Loucy (cell line): ENCODE data around the gene DCUN1D3.

Experiments
- H2AFZ ChIP-seq: fragments of 200-600 bp; sonication (generic); 2 replicates; pipeline ENCODE4 v1.6.0; 2016; ENCODE audit warnings: antibody characterized with exemption, mild to moderate bottlenecking, low read length, moderate library complexity
- H3F3A ChIP-seq: fragments of 200-600 bp; 2 replicates; pipeline ENCODE4 v1.6.0; 2016; ENCODE audit warnings: antibody characterized with exemption, low read depth, mild to moderate bottlenecking
- H3K27me3 ChIP-seq: fragments of 200-600 bp; sonication (generic); 2 replicates; pipeline ENCODE4 v1.6.1; 2014; ENCODE audit warnings: low read length, mild to moderate bottlenecking; ENCODE audit not compliant: insufficient read depth, poor library complexity, severe bottlenecking
- H3K36me3 ChIP-seq: fragments of 200-600 bp; sonication (generic); 2 replicates; pipeline ENCODE4 v1.6.1; 2016; ENCODE audit warnings: low read length; ENCODE audit not compliant: insufficient read depth
- H3K4me1 ChIP-seq: fragments of 200-600 bp; sonication (generic); 2 replicates; pipeline ENCODE4 v1.5.1; 2014; ENCODE audit warnings: low read length, mild to moderate bottlenecking; ENCODE audit not compliant: insufficient read depth, poor library complexity, severe bottlenecking
- H3K4me2 ChIP-seq: fragments of 200-600 bp; sonication (generic); 2 replicates; pipeline ENCODE4 v1.6.0; 2014; ENCODE audit warnings: antibody characterized with exemption, low read length, low read depth, mild to moderate bottlenecking; ENCODE audit not compliant: poor library complexity, severe bottlenecking
- H3K4me3 ChIP-seq: fragments of 200-600 bp; sonication (generic); 2 replicates; pipeline ENCODE4 v1.5.1; 2014; ENCODE audit warnings: low read length, mild to moderate bottlenecking, mixed read lengths; ENCODE audit not compliant: poor library complexity, severe bottlenecking
- H3K79me2 ChIP-seq: fragments of 200-600 bp; sonication (generic); 2 replicates; pipeline ENCODE4 v1.6.1; 2014; ENCODE audit warnings: low read length; ENCODE audit not compliant: insufficient read depth
- H3K9ac ChIP-seq: fragments of 200-600 bp; sonication (generic); 2 replicates; pipeline ENCODE4 v1.6.0; 2014; ENCODE audit warnings: mild to moderate bottlenecking, low read depth, low read length, moderate library complexity; ENCODE audit not compliant: poor library complexity, severe bottlenecking
- H3K9me2 ChIP-seq: fragments of 200-600 bp; sonication (generic); replicated peaks from 2 replicates; pipeline ENCODE4 v1.6.1; 2016; ENCODE audit warnings: low read depth, low read length, mixed read lengths
- H3K9me3 ChIP-seq: fragments of 200-600 bp; sonication (generic); 2 replicates; pipeline ENCODE4 v1.6.1; 2014; ENCODE audit warnings: mild to moderate bottlenecking, antibody characterized with exemption, low read length, low read depth; ENCODE audit not compliant: insufficient read depth
- H4K20me1 ChIP-seq: fragments of 200-600 bp; sonication (generic); 2 replicates; pipeline ENCODE4 v1.6.0; 2014; ENCODE audit warnings: antibody characterized with exemption, low read length, mild to moderate bottlenecking; ENCODE audit not compliant: insufficient read depth, poor library complexity, severe bottlenecking
- EZH2phosphoT487 ChIP-seq: fragments of 200-600 bp; IDR thresholded peaks from 2 replicates; pipeline ENCODE4 v1.6.1; 2018; ENCODE audit warnings: antibody characterized with exemption, mild to moderate bottlenecking, moderate library complexity, borderline replicate concordance
- TF ChIP-seq, protein P1 (sequence below): fragments of 200-600 bp; sonication (generic); conservative IDR thresholded peaks from 2 replicates; pipeline ENCODE4 v1.5.1; 2014; ENCODE audit warnings: mild to moderate bottlenecking, antibody characterized with exemption, low read length

Gene DCUN1D3

DNA sequence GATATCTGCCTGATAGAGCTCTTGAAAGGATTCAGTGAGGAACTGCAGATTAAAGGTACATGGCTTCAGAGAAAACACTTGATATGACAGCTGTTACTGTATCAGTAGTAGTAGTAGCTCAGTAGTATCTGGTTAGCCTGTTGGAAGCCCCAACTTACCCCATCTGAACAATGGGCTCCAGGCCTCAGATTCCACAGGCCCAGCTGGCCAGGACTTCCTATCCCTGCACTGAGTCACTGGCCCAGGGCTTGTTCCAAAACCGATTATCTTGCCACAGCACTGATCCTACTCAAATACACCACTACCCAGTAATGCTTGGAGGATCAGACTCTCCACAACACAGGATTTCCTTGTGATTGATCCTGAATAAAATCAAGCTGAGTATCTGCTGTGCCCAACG lies 32.6 kb downstream of the DCUN1D3 start:
- Histone ChIP-seq H3K27me3 (no peaks in the 10 kb centered on the region), H3K9me2 (no peaks in the 10 kb centered on the region), H3K9ac (no peak overlapping the region), H3K4me1 (peaks cover 51% of the 10 kb centered on the region), H3K4me3 (no peak overlapping the region), H3K79me2 (peaks cover 79% of the 10 kb centered on the region), H3K36me3 (no peaks in the 10 kb centered on the region), H2AFZ (no peak overlapping the region), H4K20me1 (no peaks in the 10 kb centered on the region), H3K4me2 (no peak overlapping the region), H3K9me3 (no peaks in the 10 kb centered on the region), H3F3A (no peaks in the 10 kb centered on the region)
- TF ChIP-seq, protein P1, sequence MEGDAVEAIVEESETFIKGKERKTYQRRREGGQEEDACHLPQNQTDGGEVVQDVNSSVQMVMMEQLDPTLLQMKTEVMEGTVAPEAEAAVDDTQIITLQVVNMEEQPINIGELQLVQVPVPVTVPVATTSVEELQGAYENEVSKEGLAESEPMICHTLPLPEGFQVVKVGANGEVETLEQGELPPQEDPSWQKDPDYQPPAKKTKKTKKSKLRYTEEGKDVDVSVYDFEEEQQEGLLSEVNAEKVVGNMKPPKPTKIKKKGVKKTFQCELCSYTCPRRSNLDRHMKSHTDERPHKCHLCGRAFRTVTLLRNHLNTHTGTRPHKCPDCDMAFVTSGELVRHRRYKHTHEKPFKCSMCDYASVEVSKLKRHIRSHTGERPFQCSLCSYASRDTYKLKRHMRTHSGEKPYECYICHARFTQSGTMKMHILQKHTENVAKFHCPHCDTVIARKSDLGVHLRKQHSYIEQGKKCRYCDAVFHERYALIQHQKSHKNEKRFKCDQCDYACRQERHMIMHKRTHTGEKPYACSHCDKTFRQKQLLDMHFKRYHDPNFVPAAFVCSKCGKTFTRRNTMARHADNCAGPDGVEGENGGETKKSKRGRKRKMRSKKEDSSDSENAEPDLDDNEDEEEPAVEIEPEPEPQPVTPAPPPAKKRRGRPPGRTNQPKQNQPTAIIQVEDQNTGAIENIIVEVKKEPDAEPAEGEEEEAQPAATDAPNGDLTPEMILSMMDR: no peak
- no peak for TF ChIP-seq EZH2phosphoT487

- no peaks in the 10 kb centered on the region for H3K9me2 ChIP-seq
- no peaks in the 10 kb centered on the region for H3F3A ChIP-seq
- no peak overlapping the region for H3K4me3 ChIP-seq
- H3K4me1 ChIP-seq: peaks cover 43% of the 10 kb centered on the region
- no peak overlapping the region for H3K4me2 ChIP-seq
- H3K79me2 ChIP-seq: peaks cover 78% of the 10 kb centered on the region
- TF ChIP-seq, protein P1: no peak
- no peak for TF ChIP-seq EZH2phosphoT487
- H4K20me1 ChIP-seq: no peaks in the 10 kb centered on the region
- no peaks in the 10 kb centered on the region for H3K9me3 ChIP-seq
- H3K9ac ChIP-seq: no peak overlapping the region
- H2AFZ ChIP-seq: no peak overlapping the region
- peaks cover 6% of the 10 kb centered on the region; the same call in 1 of the 2 replicates for H3K36me3 ChIP-seq
- no peaks in the 10 kb centered on the region for H3K27me3 ChIP-seq
Observed at GRCh38 chr16:20866801-20867200, 33.4 kb downstream of the DCUN1D3 start.

- Histone ChIP-seq H2AFZ (no peak overlapping the region), H4K20me1 (no peaks in the 10 kb centered on the region), H3K27me3 (no peaks in the 10 kb centered on the region), H3K36me3 (peaks cover 11% of the 10 kb centered on the region; the same call in 1 of the 2 replicates), H3K9me2 (no peaks in the 10 kb centered on the region), H3F3A (no peaks in the 10 kb centered on the region), H3K9ac (peak overlapping the region; percentile 73), H3K4me1 (peaks cover 38% of the 10 kb centered on the region), H3K9me3 (no peaks in the 10 kb centered on the region), H3K4me3 (no peak overlapping the region), H3K79me2 (peaks cover 73% of the 10 kb centered on the region), H3K4me2 (peak overlapping the region; percentile 52)
- no peak for TF ChIP-seq EZH2phosphoT487
- TF ChIP-seq, protein P1: no peak
Observed at GRCh38 chr16:20866145-20866772, 33.9 kb downstream of the DCUN1D3 start.
